Stimulated activated naive CD8-positive, alpha-beta T cell treated with anti-CD3 and anti-CD28 coated beads, Interleukin-15, amount 100 ng/mL, for 72 hours (primary cell): ENCODE data around the gene HUWE1.
A peak's percentile ranks its signal among the peaks of the same experiment; 100 is the strongest.
"Not testable (repeated sequence)": the region's sequence is repeated elsewhere in the genome, so short reads cannot be mapped to it uniquely, and the experiment has no call there.

Experiments used
- ATAC-seq: fragments of 150-1000 bp; cut with Tn5 transposase; 2 replicates; pipeline ENCODE4 v1.10.0; 2021; ENCODE audit warnings: mild to moderate bottlenecking, moderate library complexity
- DNase-seq, 2 donors: peaks; one replicate each; pipeline ENCODE4 v3.0.0; 2021 to 2022
- H3K27ac Mint-ChIP-seq, 2 donors: one replicate each; pipeline ENCODE4 v1.8.0; 2022; ENCODE audit warnings: mild to moderate bottlenecking in 2 of 2, mixed read lengths in 2 of 2, moderate library complexity in 2 of 2
- H3K27me3 Mint-ChIP-seq: one replicate; pipeline ENCODE4 v1.8.0; 2022; ENCODE audit warnings: mixed read lengths
- H3K4me1 Mint-ChIP-seq: one replicate; pipeline ENCODE4 v1.8.0; 2022; ENCODE audit warnings: mild to moderate bottlenecking, mixed read lengths
- H3K4me3 Mint-ChIP-seq, 2 donors: one replicate each; pipeline ENCODE4 v1.8.0; 2022; ENCODE audit warnings: mild to moderate bottlenecking in 2 of 2, mixed read lengths in 2 of 2, moderate library complexity in 1 of 2
- H3K9me3 Mint-ChIP-seq, 2 donors: one replicate each; pipeline ENCODE4 v1.8.0; 2022; ENCODE audit warnings: mixed read lengths in 2 of 2

Gene HUWE1

GRCh38 chrX:53686151-53686885 lies at the start of gene HUWE1:
HUWE1 (minus strand) TSS chrX:53686719; CDS start chrX:53654107, 32,612 bp downstream.
- H3K4me3 Mint-ChIP-seq: peak within 1 kb of the TSS; percentile 88 to 96

GRCh38 chrX:53732797-53733196 lies 46.3 kb upstream of the HUWE1 start:
- ATAC-seq (peak; percentile 82), DNase-seq (no peak)
- Mint-ChIP-seq H3K4me1 (peaks cover 26% of the 10 kb centered on the region), H3K4me3 (peak overlapping the region; percentile 35 to 76), H3K27me3 (no peaks in the 10 kb centered on the region), H3K27ac (peak overlapping the region; percentile 83 to 94), H3K9me3 (no peaks in the 10 kb centered on the region)

More at GRCh38 chrX:53686151-53686885, at the start of gene HUWE1:
- Mint-ChIP-seq H3K9me3 (no peaks in the 10 kb centered on the region), H3K27me3 (no peaks in the 10 kb centered on the region), H3K4me1 (peaks cover 27% of the 10 kb centered on the region), H3K27ac (peak within 1 kb of the TSS; percentile 90 to 98)
- ATAC-seq (peak; percentile 61), DNase-seq (peak; percentile 79 to 83)

- ATAC-seq (no peak), DNase-seq (no peak)
- H3K4me3 Mint-ChIP-seq: peak overlapping the region in 1 of 2 donors; percentile 9
- H3K4me1 Mint-ChIP-seq: peaks cover 34% of the 10 kb centered on the region
- H3K27ac Mint-ChIP-seq: no peak overlapping the region
- no peaks in the 10 kb centered on the region for H3K9me3 Mint-ChIP-seq
- no peaks in the 10 kb centered on the region for H3K27me3 Mint-ChIP-seq
Observed at GRCh38 chrX:53729751-53730150, 43.2 kb upstream of the HUWE1 start.

- Mint-ChIP-seq H3K9me3 (no peaks in the 10 kb centered on the region), H3K4me1 (peaks cover 25% of the 10 kb centered on the region), H3K27me3 (no peaks in the 10 kb centered on the region), H3K27ac (no peak overlapping the region), H3K4me3 (no peak overlapping the region)
- ATAC-seq: no peak
- no peak for DNase-seq
Observed at GRCh38 chrX:53728506-53728905, 42.0 kb upstream of the HUWE1 start.

GRCh38 chrX:53724872-53725271 lies 38.4 kb upstream of the HUWE1 start:
- Mint-ChIP-seq H3K27me3 (no peaks in the 10 kb centered on the region), H3K4me3 (no peak overlapping the region), H3K9me3 (no peaks in the 10 kb centered on the region), H3K4me1 (peaks cover 22% of the 10 kb centered on the region), H3K27ac (no peak overlapping the region)
- DNase-seq: no peak
- no peak for ATAC-seq

- H3K4me3 Mint-ChIP-seq: no peak overlapping the region
- H3K9me3 Mint-ChIP-seq: no peaks in the 10 kb centered on the region
- no peaks in the 10 kb centered on the region for H3K27me3 Mint-ChIP-seq
- no peak for DNase-seq
- H3K4me1 Mint-ChIP-seq: peaks cover 32% of the 10 kb centered on the region
- ATAC-seq: no peak
- no peak overlapping the region for H3K27ac Mint-ChIP-seq
Observed at GRCh38 chrX:53723381-53723780, 36.9 kb upstream of the HUWE1 start.

GRCh38 chrX:53721610-53722009 lies 35.1 kb upstream of the HUWE1 start:
- not testable (repeated sequence) for ATAC-seq
- H3K4me1 Mint-ChIP-seq: peaks cover 38% of the 10 kb centered on the region

GRCh38 chrX:53719666-53720065 lies 33.1 kb upstream of the HUWE1 start:
- Mint-ChIP-seq H3K4me3 (peak overlapping the region in 1 of 2 donors; percentile 51), H3K4me1 (peaks cover 34% of the 10 kb centered on the region)
- DNase-seq, H3K9me3 Mint-ChIP-seq, ATAC-seq, H3K27me3 Mint-ChIP-seq, H3K27ac Mint-ChIP-seq: not testable (repeated sequence)

More at GRCh38 chrX:53721610-53722009, 35.1 kb upstream of the HUWE1 start:
- H3K9me3 Mint-ChIP-seq, H3K4me3 Mint-ChIP-seq, DNase-seq, H3K27ac Mint-ChIP-seq, H3K27me3 Mint-ChIP-seq: not testable (repeated sequence)

- Mint-ChIP-seq H3K27ac (peak overlapping the region; percentile 91 to 94), H3K27me3 (no peaks in the 10 kb centered on the region), H3K4me3 (peak overlapping the region; percentile 72 to 78), H3K9me3 (no peaks in the 10 kb centered on the region), H3K4me1 (peaks cover 41% of the 10 kb centered on the region)
- DNase-seq: no peak
- no peak for ATAC-seq
Observed at GRCh38 chrX:53718073-53718472, 31.6 kb upstream of the HUWE1 start.

GRCh38 chrX:53717205-53717604 lies 30.7 kb upstream of the HUWE1 start:
- peak overlapping the region; percentile 100 for H3K27ac Mint-ChIP-seq
- H3K27me3 Mint-ChIP-seq: no peaks in the 10 kb centered on the region
- ATAC-seq (peak; percentile 27), DNase-seq (peak in 1 of 2 donors; percentile 26)
- peak overlapping the region in 1 of 2 donors; percentile 97 for H3K4me3 Mint-ChIP-seq
- H3K9me3 Mint-ChIP-seq: no peaks in the 10 kb centered on the region
- H3K4me1 Mint-ChIP-seq: peaks cover 42% of the 10 kb centered on the region

- Mint-ChIP-seq H3K27me3 (no peaks in the 10 kb centered on the region), H3K27ac (peak overlapping the region; percentile 100), H3K4me1 (peaks cover 42% of the 10 kb centered on the region), H3K4me3 (peak overlapping the region; percentile 83 to 97), H3K9me3 (no peaks in the 10 kb centered on the region)
- DNase-seq (peak; percentile 34 to 67), ATAC-seq (peak; percentile 52)
Observed at GRCh38 chrX:53716328-53717088, 30.0 kb upstream of the HUWE1 start.

GRCh38 chrX:53715346-53715924 lies 28.9 kb upstream of the HUWE1 start:
- Mint-ChIP-seq H3K9me3 (no peaks in the 10 kb centered on the region), H3K27ac (peak overlapping the region; percentile 100), H3K27me3 (no peaks in the 10 kb centered on the region), H3K4me3 (peak overlapping the region; percentile 83 to 97), H3K4me1 (peaks cover 41% of the 10 kb centered on the region)
- no peak for DNase-seq
- ATAC-seq: no peak

GRCh38 chrX:53714580-53715345 lies 28.2 kb upstream of the HUWE1 start:
- peaks cover 35% of the 10 kb centered on the region for H3K4me1 Mint-ChIP-seq
- peak; percentile 67 to 83 for DNase-seq

GRCh38 chrX:53713987-53714579 lies 27.6 kb upstream of the HUWE1 start:
- Mint-ChIP-seq H3K27ac (peak overlapping the region; percentile 100), H3K4me3 (peak overlapping the region; percentile 83 to 97), H3K4me1 (peaks cover 30% of the 10 kb centered on the region), H3K9me3 (no peaks in the 10 kb centered on the region), H3K27me3 (no peaks in the 10 kb centered on the region)
- no peak for DNase-seq
- peak; percentile 47 for ATAC-seq

More at GRCh38 chrX:53714580-53715345, 28.2 kb upstream of the HUWE1 start:
- Mint-ChIP-seq H3K4me3 (peak overlapping the region; percentile 83 to 97), H3K9me3 (no peaks in the 10 kb centered on the region), H3K27me3 (no peaks in the 10 kb centered on the region), H3K27ac (peak overlapping the region; percentile 100)
- peak; percentile 85 for ATAC-seq

- peaks cover 11% of the 10 kb centered on the region for H3K4me1 Mint-ChIP-seq
- no peak for ATAC-seq
- H3K27me3 Mint-ChIP-seq: no peaks in the 10 kb centered on the region
- H3K4me3 Mint-ChIP-seq: peak overlapping the region in 1 of 2 donors; percentile 12
- DNase-seq: no peak
- H3K9me3 Mint-ChIP-seq: no peaks in the 10 kb centered on the region
- H3K27ac Mint-ChIP-seq: no peak overlapping the region
Observed at GRCh38 chrX:53711436-53711835, 24.9 kb upstream of the HUWE1 start.
